HG03280 (cell line): ENCODE data around the gene FGG.

ENCODE experiments used
- ATAC-seq: cut with Tn5 transposase; IDR thresholded peaks from one replicate; pipeline ENCODE4 v1.9.1; 2021; ENCODE audit warnings: mild to moderate bottlenecking, moderate library complexity; ENCODE audit not compliant: unreplicated experiment

Gene FGG

GRCh38 chr4:154612472-154613414 lies at the start of gene FGG:
Gene FGG (minus strand): TSS chr4:154612656. CDS start chr4:154612609, 47 bp downstream.
- no peak for ATAC-seq

DNA sequence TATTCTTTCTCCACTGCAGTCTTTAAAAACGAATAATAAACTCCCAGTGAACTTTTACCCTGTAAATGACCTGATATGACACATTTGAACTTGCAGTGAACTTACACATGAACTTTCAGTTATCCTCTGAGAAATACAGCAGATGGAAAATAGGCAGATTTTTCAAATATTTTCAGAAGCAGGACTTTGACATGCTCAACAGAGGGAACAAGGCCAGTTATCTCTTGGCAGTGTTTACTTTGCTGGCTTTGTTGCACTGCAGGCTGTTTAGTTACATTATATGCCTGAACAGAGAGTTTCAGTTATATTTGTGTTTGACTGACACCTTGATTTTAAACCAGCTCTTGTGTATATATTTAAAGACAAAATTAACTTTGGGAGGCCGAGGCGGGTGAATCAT lies 47.6 kb upstream of the FGG start:
- ATAC-seq: no peak

GRCh38 chr4:154658680-154659405 lies 46.4 kb upstream of the FGG start:
- ATAC-seq: no peak

- no peak for ATAC-seq
Measured at GRCh38 chr4:154643493-154643892, 31.0 kb upstream of the FGG start.

- ATAC-seq: no peak
Measured at GRCh38 chr4:154642373-154643009, 30.0 kb upstream of the FGG start.

DNA sequence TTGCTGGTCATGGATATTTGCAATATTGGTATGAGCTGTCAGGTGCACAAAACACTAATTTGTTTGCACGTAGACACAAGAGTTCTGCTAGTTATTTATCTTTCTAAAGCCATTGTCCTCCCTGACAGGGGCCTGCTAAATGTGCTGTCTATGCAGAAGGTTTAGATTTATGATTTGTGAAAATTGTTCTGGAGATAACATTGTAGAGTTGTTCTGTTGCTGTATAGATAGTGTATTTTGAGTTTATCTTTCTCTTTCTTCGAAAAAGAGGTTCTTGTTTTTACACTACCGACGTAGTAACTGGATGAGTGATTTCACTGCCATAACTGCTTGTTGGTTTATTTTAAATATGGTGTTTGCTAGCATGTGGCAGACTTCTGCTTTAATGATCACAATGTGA lies 28.5 kb upstream of the FGG start:
- ATAC-seq: no peak

- ATAC-seq: no peak
Measured at GRCh38 chr4:154634058-154634457, 21.6 kb upstream of the FGG start.

- no peak for ATAC-seq
Measured at GRCh38 chr4:154631828-154632227, 19.4 kb upstream of the FGG start.

GRCh38 chr4:154630324-154630723 lies 17.9 kb upstream of the FGG start:
- no peak for ATAC-seq

- peak; percentile 97 for ATAC-seq
Measured at GRCh38 chr4:154626793-154627484, 14.5 kb upstream of the FGG start.

- ATAC-seq: no peak
Measured at GRCh38 chr4:154625971-154626370, 13.5 kb upstream of the FGG start.

DNA sequence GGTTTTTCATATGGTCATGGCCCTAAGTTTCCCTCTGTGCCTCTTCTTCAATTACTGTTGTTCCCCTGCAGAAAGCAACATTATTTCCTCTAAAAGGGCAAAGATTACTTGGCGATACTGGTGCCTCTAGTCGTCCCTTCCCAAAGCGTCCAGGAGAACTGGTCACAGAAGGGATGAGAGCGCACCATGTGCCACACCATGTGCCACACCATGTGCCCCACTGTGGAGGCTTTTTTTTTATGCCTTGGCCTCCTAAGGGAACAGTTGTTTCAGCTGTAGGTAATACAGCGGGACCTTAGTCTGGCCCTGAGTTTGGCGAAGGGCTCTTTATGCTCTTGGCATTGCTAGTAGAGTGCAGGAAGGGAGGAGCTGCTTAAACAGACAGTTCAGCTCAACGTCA lies 11.5 kb upstream of the FGG start:
- no peak for ATAC-seq

DNA sequence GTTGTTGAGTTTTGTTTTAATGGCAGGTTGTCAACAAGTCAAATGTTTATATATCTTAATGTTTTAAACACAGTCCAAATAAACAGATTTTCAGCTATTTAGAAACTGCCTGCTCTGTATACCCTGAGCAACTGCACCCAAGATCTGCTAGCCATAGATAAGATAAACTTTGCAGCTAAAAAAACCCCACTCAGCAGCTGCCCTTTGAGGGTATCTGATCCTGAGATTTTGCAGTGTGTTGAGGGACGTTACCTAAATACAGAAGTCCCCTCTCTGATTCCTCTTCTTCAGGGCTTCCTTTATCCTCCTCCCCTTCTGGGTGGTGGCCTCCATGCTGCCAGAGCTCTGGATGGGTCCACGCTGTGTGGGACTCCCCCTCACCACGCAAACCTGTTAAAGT lies 11.0 kb upstream of the FGG start:
- ATAC-seq: no peak

DNA sequence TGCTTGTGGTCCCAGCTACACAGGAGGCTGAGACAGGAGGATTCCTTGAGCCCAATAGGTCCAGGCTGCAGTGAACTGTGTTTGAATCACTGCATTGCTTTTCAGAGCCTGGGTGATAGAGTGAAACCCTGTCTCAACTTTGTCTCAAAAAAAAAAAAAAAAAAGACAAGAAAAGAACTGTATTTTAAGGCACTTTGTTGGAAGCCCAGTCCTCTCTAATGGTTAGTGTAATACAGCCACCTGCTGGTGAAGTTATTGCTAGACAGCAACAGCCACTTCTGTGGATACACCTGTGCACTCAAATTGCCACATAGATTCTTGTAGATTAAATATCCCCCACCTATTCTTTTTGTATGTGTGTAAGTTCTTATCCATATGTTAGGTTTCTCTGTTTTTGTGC lies 10.1 kb upstream of the FGG start:
- ATAC-seq: peak; percentile 47

GRCh38 chr4:154620111-154620510 lies 7.7 kb upstream of the FGG start:
- no peak for ATAC-seq

GRCh38 chr4:154618708-154619315 lies 6.4 kb upstream of the FGG start:
- ATAC-seq: peak; percentile 63

DNA sequence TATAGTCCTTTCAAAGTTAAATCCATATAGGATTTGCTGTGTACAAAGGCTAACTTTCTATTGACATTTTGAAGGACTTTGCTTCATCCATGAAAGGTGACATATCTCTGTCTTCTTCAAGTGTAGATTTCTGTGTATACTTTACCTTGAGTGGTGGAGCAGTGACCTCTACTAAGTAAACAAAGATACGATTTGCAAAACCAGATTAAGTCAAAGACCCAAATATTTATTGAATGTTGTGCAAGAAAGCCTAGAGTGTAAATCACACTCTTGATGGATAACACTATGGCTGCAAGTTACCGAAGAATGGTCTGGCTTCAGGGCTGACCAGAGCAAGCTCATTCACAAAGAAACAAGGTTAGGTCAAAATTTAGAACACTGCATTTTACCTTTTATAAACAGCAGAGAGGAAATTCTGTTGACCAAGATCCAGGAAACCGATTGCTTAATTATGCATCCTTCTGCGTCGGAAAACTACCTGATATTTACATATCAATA lies 5.4 kb upstream of the FGG start:
- ATAC-seq: no peak

DNA sequence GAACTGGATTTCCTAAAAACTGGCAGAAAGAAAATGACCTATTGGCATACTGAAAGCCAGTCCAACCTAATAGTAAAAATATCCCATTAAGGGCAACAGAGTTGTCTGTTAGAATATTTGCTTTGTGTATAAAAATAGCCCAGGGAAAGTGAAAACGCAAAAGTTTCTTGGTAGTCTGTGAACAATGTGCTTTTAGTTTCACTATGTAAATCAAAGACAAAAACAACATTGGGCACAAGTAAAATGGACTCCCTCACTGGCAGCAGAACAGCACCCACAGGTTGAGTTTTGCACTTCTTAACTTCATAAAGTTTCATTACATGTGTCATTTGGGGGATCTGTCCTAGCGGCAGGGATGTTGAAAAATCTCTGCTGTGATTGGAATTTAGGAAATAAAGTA lies 4.3 kb upstream of the FGG start:
- peak; percentile 94 for ATAC-seq

DNA sequence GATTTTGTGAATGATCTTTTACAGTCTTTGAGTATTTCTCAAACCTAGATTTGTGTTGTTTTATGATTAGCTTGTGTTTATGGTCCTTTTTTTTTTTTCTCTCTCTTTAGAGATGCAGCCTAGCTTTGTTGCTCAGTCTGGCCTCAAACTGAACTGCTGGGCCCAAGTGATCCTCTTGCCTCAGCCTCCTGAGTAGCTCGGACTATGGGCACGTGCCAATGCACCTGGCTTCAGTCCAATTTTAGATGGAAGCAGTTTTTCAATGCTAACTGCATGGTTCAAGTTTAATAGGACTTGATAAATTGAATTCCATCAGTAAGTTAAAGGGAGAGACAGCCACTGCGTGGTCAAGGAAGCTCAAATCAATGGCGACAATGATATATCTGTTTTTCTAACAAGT lies 3.8 kb upstream of the FGG start:
- ATAC-seq: peak; percentile 4

DNA sequence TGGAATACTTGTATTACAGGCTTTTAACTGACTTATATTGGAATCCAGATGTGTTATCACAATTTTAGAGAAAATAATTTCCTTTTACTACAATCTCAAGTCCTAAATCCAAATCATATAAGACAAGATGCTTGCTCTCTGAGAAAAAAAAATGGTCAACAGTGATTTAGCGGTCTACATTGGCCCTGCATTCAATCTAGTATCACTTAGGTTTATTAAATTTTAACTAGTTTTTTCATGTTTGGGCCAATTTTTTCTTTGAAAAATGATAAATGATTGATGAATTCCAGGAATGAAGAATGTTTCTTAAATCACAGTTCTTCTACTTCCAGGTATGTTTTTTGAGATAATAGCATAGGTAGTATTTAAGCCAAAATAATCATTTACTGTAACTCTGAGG lies 2.8 kb upstream of the FGG start:
- no peak for ATAC-seq
